B cell (primary cell): ENCODE measurements around the gene BRINP2. TPM values are rescaled to one million over a fixed set of nuclear protein-coding genes. Genes with fewer than 3 reads are reported as not detected.

Experiments used
- ATAC-seq: fragments of 200-7000 bp; cut with Tn5 transposase; one replicate; pipeline ENCODE4 v1.10.0; 2021; ENCODE audit warnings: low read depth, mild to moderate bottlenecking, moderate number of reproducible peaks, moderate library complexity
- CTCF ChIA-PET: fragments of 350-600 bp; sonication (Branson Sonifier 250); formaldehyde crosslinking; loops from one replicate; lab custom pipeline; 2021; ENCODE audit warnings: antibody characterized with exemption, inconsistent platforms; lab: Charles Lee
- POLR2A ChIA-PET: fragments of 350-600 bp; sonication (Branson Sonifier 250); formaldehyde crosslinking; loops from one replicate; lab custom pipeline; 2021; ENCODE audit warnings: antibody characterized with exemption; lab: Charles Lee
- DNase-seq: peaks from one replicate; pipeline ENCODE4 v3.0.0; 2013
- H2AFZ ChIP-seq: 2 replicates; pipeline ENCODE4 v1.6.1; 2012; ENCODE audit warnings: mild to moderate bottlenecking, low read depth, low read length; ENCODE audit not compliant: insufficient read depth, poor library complexity, severe bottlenecking
- H3K27ac ChIP-seq, 2 donors: 1 replicate in 1 of 2; 2 replicates in 1 of 2; pipeline ENCODE4 v1.5.1; 2012 to 2013; ENCODE audit warnings: low read length in 2 of 2, mild to moderate bottlenecking in 2 of 2, moderate library complexity in 1 of 2
- H3K27me3 ChIP-seq, 4 experiments: fragments of 200-600 bp in 1 of 4; sonication (generic) in 1 of 4; replicated peaks in 1 of 4; 1 replicate in 2 of 4; 2 replicates in 2 of 4; pipeline versions ENCODE4 v1.6.1 to v1.7.0; 2013 to 2016; ENCODE audit warnings: low read length in 3 of 4, mild to moderate bottlenecking in 2 of 4, mixed read lengths in 1 of 4, moderate library complexity in 1 of 4; ENCODE audit not compliant: insufficient read depth in 4 of 4, control insufficient read depth in 3 of 4; ENCODE audit errors: control extremely low read depth in 1 of 4
- H3K36me3 ChIP-seq, 2 experiments: replicated peaks in 1 of 2; 1 replicate in 1 of 2; 2 replicates in 1 of 2; pipeline versions ENCODE4 v1.6.1 to v1.7.1; 2013; ENCODE audit warnings: low read length in 1 of 2; ENCODE audit not compliant: insufficient read depth in 2 of 2, control insufficient read depth in 1 of 2; ENCODE audit errors: control extremely low read depth in 1 of 2, extremely low read depth in 1 of 2
- H3K4me1 ChIP-seq, 2 donors: fragments of 200-600 bp in 1 of 2; sonication (generic) in 1 of 2; 1 replicate in 1 of 2; 2 replicates in 1 of 2; pipeline versions ENCODE4 v1.5.1 to v1.6.1; 2013 to 2017; ENCODE audit warnings: low read length in 2 of 2; ENCODE audit not compliant: control insufficient read depth in 2 of 2, insufficient read depth in 2 of 2
- H3K4me2 ChIP-seq: replicated peaks from 2 replicates; pipeline ENCODE3; 2012; ENCODE audit warnings: mild to moderate bottlenecking, low read depth, low read length; ENCODE audit not compliant: poor library complexity, severe bottlenecking
- H3K4me3 ChIP-seq, 5 experiments: fragments of 200-600 bp in 1 of 5; sonication (generic) in 1 of 5; 1 replicate in 3 of 5; 2 replicates in 2 of 5; pipeline versions ENCODE4 v1.5.1 to v1.7.0; 2011 to 2016; ENCODE audit warnings: low read length in 4 of 5, mild to moderate bottlenecking in 4 of 5, low read depth in 2 of 5, control low read depth in 1 of 5, moderate library complexity in 1 of 5; ENCODE audit not compliant: insufficient read depth in 1 of 5; ENCODE audit errors: control extremely low read depth in 1 of 5, extremely low read depth in 1 of 5
- H3K79me2 ChIP-seq: fragments of 200-600 bp; sonication (generic); one replicate; pipeline ENCODE4 v1.6.0; 2016; ENCODE audit warnings: low read length; ENCODE audit not compliant: control insufficient read depth, insufficient read depth
- H3K9ac ChIP-seq: fragments of 200-600 bp; sonication (generic); 2 replicates; pipeline ENCODE4 v1.6.1; 2017; ENCODE audit warnings: mild to moderate bottlenecking, low read length, moderate library complexity
- H3K9me3 ChIP-seq, 3 donors: one replicate each; pipeline versions ENCODE4 v1.6.1 to v1.7.1; 2013; ENCODE audit warnings: low read length in 2 of 3; ENCODE audit not compliant: control insufficient read depth in 2 of 3, insufficient read depth in 1 of 3; ENCODE audit errors: control extremely low read depth in 1 of 3
- H4K20me1 ChIP-seq: 2 replicates; pipeline ENCODE4 v1.6.0; 2012; ENCODE audit warnings: mild to moderate bottlenecking, low read length; ENCODE audit not compliant: insufficient read depth, control insufficient read depth, poor library complexity, severe bottlenecking
- H3K27ac Mint-ChIP-seq: one replicate; pipeline ENCODE4 v1.8.0; 2021; ENCODE audit warnings: mixed read lengths
- H3K27me3 Mint-ChIP-seq: one replicate; pipeline ENCODE4 v1.8.0; 2021; ENCODE audit warnings: mixed read lengths
- H3K4me1 Mint-ChIP-seq: one replicate; pipeline ENCODE4 v1.8.0; 2021; ENCODE audit warnings: mixed read lengths
- H3K4me3 Mint-ChIP-seq: one replicate; pipeline ENCODE4 v1.8.0; 2021; ENCODE audit warnings: mixed read lengths
- H3K9me3 Mint-ChIP-seq: one replicate; pipeline ENCODE4 v1.8.0; 2022; ENCODE audit warnings: mixed read lengths; ENCODE audit not compliant: insufficient read depth
- EZH2 ChIP-seq: IDR thresholded peaks from 2 replicates; pipeline ENCODE4 v1.6.1; 2012; ENCODE audit warnings: borderline replicate concordance, low read depth, mild to moderate bottlenecking, moderate library complexity, low read length; ENCODE audit not compliant: insufficient read depth, poor library complexity, severe bottlenecking
- WGBS: methylation state at CpG from one replicate; pipeline ENCODE4 v1.1.5; 2013; ENCODE audit warnings: missing lambda C conversion rate; ENCODE audit not compliant: insufficient coverage; 5-methylcytosine and 5-hydroxymethylcytosine counted together
- intact Hi-C: fragments of 100-400 bp; cut with micrococcal nuclease; formaldehyde crosslinking; loops from one replicate; pipeline ENCODE4 v1.10.0; 2022
- polyA plus RNA-seq: library from polyadenylated mRNA; depleted of rRNA; stranded (reverse); fragments of >200 nt; gene quantifications from 2 replicates; pipeline ENCODE4 v1.2.3, GENCODE V29; 2012
- total RNA-seq, 2 donors: library from RNA; stranded (reverse); fragments of 120-200 nt in 1 of 2; gene quantifications; 1 replicate in 1 of 2; 2 replicates in 1 of 2; pipeline versions ENCODE4 v1.2.3 to v1.2.4, GENCODE V29; 2013 to 2022
- TF ChIP-seq, protein P1 (sequence below): fragments of 200-600 bp; IDR thresholded peaks from one replicate; pipeline ENCODE4 v1.8.0; 2022; ENCODE audit warnings: antibody characterized with exemption, mild to moderate bottlenecking

BRINP2 gene
- total and polyA plus RNA-seq, 2 donors (not counting 1 experiment from before 2014, with no cell fraction given), result not detected

DNA sequence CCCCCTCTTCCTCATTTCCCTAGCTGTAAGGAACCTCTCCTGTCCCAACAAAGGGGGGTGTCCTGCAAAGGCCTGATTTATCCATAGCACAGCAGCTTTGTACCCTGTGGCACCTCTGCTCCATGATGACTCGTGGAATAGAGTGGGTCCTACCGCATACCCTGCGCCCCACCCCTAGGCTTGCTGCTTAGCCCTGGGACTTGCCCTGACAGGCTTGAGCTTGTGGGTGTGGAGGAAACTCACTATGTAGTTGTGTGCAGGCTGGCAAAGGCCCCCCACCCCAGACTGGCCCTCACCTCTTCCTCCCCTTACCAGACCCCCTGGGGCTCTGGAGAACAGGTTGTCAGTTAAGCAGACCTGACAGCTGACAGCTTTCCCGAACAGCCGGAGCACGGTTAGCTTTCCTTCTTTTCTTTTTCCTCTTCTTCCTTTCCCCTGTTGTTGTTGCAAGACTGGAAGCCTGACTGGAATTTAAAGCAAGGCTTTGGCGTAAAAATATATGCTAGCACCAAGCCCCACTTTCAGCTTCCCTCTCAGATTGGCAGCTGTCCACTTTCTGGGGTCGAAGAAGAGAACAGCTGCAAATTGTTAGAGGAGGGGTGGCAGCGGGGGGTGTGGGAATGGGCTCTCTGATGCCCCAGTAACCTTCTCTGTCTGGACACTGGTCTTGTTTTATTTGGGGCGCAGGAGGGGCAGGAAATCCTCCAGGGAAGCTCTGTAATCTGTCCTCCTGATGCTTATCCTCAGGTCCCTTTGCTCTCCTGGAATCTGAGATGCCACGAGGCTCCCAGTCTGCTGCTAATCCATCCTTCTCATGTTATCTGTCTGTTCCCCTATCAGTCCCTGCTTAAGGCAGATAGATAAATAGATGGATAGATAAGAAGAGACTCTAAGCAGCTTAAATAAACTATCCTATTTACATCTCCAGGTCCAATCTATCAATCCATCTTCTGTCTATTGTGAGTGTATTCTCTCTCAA lies 134.6 kb downstream of the BRINP2 start:
- 63% methylated on average over 6 of the region's 11 CpGs for WGBS
- no peak overlapping the region for H3K27ac ChIP-seq
- POLR2A ChIA-PET, result no interaction called here
- no peaks in the 10 kb centered on the region for H3K9me3 Mint-ChIP-seq
- no peaks in the 10 kb centered on the region for H3K4me1 Mint-ChIP-seq
- no peak overlapping the region for H3K9ac ChIP-seq
- H3K4me3 Mint-ChIP-seq, result no peak overlapping the region
- ATAC-seq (no peak), DNase-seq (no peak)
- H3K27me3 ChIP-seq, result no peaks in the 10 kb centered on the region
- H3K36me3 ChIP-seq, result no peaks in the 10 kb centered on the region
- H3K4me2 ChIP-seq, result no peak overlapping the region
- intact Hi-C loops, result no loop called here
- TF ChIP-seq, protein P1, sequence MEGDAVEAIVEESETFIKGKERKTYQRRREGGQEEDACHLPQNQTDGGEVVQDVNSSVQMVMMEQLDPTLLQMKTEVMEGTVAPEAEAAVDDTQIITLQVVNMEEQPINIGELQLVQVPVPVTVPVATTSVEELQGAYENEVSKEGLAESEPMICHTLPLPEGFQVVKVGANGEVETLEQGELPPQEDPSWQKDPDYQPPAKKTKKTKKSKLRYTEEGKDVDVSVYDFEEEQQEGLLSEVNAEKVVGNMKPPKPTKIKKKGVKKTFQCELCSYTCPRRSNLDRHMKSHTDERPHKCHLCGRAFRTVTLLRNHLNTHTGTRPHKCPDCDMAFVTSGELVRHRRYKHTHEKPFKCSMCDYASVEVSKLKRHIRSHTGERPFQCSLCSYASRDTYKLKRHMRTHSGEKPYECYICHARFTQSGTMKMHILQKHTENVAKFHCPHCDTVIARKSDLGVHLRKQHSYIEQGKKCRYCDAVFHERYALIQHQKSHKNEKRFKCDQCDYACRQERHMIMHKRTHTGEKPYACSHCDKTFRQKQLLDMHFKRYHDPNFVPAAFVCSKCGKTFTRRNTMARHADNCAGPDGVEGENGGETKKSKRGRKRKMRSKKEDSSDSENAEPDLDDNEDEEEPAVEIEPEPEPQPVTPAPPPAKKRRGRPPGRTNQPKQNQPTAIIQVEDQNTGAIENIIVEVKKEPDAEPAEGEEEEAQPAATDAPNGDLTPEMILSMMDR, result no peak
- no peak for TF ChIP-seq EZH2
- CTCF ChIA-PET, result no interaction called here
- H3K27me3 Mint-ChIP-seq, result peaks cover 7% of the 10 kb centered on the region
- no peak overlapping the region for H3K27ac Mint-ChIP-seq
- no peaks in the 10 kb centered on the region for H4K20me1 ChIP-seq
- no peaks in the 10 kb centered on the region for H3K79me2 ChIP-seq
- no peak overlapping the region for H2AFZ ChIP-seq
- H3K4me3 ChIP-seq, result no peak overlapping the region
- H3K4me1 ChIP-seq, result no peaks in the 10 kb centered on the region
- no peaks in the 10 kb centered on the region for H3K9me3 ChIP-seq

DNA sequence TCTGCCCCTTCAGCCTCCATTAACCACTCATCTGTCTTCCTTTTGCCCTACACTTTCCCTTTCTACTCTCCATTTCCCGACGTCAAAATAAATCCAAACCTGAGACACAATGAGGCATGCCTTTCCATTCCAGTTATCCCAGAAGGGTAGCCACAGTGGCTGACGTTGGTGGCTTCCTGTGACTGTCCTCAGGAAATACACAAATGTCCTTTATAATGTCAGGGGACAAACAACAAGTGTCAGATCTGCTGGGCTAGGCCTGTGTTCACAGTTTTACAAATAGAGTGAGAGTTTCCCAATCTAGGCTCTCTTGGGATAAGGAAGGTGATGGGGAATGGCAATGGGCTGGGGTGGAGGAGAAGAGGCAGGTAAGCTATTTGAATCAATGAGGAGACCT lies 135.3 kb downstream of the BRINP2 start:
- ATAC-seq, result no peak
- H3K27ac ChIP-seq, result no peak overlapping the region
- Mint-ChIP-seq H3K27ac (no peak overlapping the region), H3K4me1 (no peaks in the 10 kb centered on the region), H3K4me3 (no peak overlapping the region), H3K9me3 (no peaks in the 10 kb centered on the region), H3K27me3 (peaks cover 10% of the 10 kb centered on the region)
- H4K20me1 ChIP-seq, result no peaks in the 10 kb centered on the region
- H3K4me3 ChIP-seq, result no peak overlapping the region
- H3K9me3 ChIP-seq, result no peaks in the 10 kb centered on the region
- no peak overlapping the region for H2AFZ ChIP-seq
- H3K36me3 ChIP-seq, result no peaks in the 10 kb centered on the region
- no peak for DNase-seq
- no peaks in the 10 kb centered on the region for H3K4me1 ChIP-seq
- no peaks in the 10 kb centered on the region for H3K79me2 ChIP-seq
- H3K9ac ChIP-seq, result no peak overlapping the region
- H3K27me3 ChIP-seq, result no peaks in the 10 kb centered on the region
- CTCF ChIA-PET, result no interaction called here
- POLR2A ChIA-PET, result no interaction called here
- WGBS, result 19% methylated on average over 3 of the region's 3 CpGs
- H3K4me2 ChIP-seq, result no peak overlapping the region
- intact Hi-C loops, result no loop called here
- TF ChIP-seq EZH2, result no peak
- TF ChIP-seq, protein P1, result no peak
